GM20000 (cell line): Measurements from ENCODE around the gene TNC.
A peak's percentile ranks its signal among the peaks of the same experiment; 100 is the strongest.

Experiments used
- DNase-seq: peaks from one replicate; pipeline ENCODE4 v3.0.0; 2012; ENCODE audit warnings: low spot score
- CTCF ChIP-seq: IDR thresholded peaks from 2 replicates; pipeline ENCODE4 v1.5.1; 2012; ENCODE audit warnings: mild to moderate bottlenecking, control low read depth; ENCODE audit errors: extremely low read depth, missing control alignments

TNC gene

GRCh38 chr9:115036691-115037090, 81.3 kb downstream of the TNC start:
- no peak for TF ChIP-seq CTCF

GRCh38 chr9:115035841-115036612, 81.9 kb downstream of the TNC start:
- DNase-seq, result peak; percentile 63
- TF ChIP-seq CTCF, result no peak

More at GRCh38 chr9:115036691-115037090, 81.3 kb downstream of the TNC start:
- no peak for DNase-seq

- TF ChIP-seq CTCF, result no peak
- no peak for DNase-seq
Measured at GRCh38 chr9:115034801-115035200, 83.2 kb downstream of the TNC start.

GRCh38 chr9:115033800-115034199, 84.2 kb downstream of the TNC start:
- TF ChIP-seq CTCF, result no peak
- DNase-seq, result no peak

- no peak for TF ChIP-seq CTCF
Measured at GRCh38 chr9:115032296-115032695, 85.7 kb downstream of the TNC start.

GRCh38 chr9:115030006-115030405, 88.0 kb downstream of the TNC start:
- no peak for TF ChIP-seq CTCF

More at GRCh38 chr9:115032296-115032695, 85.7 kb downstream of the TNC start:
- peak; percentile 16 for DNase-seq

GRCh38 chr9:115025721-115026120, 92.2 kb downstream of the TNC start:
- no peak for TF ChIP-seq CTCF
- no peak for DNase-seq

More at GRCh38 chr9:115030006-115030405, 88.0 kb downstream of the TNC start:
- no peak for DNase-seq
